Esophagus muscularis mucosa (tissue), 4 donors: Measurements from ENCODE around the gene LMX1A. TPM values are rescaled to one million over a fixed set of nuclear protein-coding genes. Genes with fewer than 3 reads are reported as not detected.

ENCODE experiments used
- DNase-seq: peaks from one replicate; pipeline ENCODE4 v3.0.0-alpha.2; 2017; ENCODE audit errors: extremely low spot score
- H3K27ac ChIP-seq, 4 donors: fragments of 200-600 bp; sonication (generic); replicated peaks in 1 of 4; 1 replicate in 3 of 4; 2 replicates in 1 of 4; pipeline ENCODE4 v1.5.1; 2016 to 2019; ENCODE audit warnings: mild to moderate bottlenecking in 1 of 4
- H3K27me3 ChIP-seq, 4 donors: fragments of 200-600 bp; sonication (generic); one replicate each; pipeline versions ENCODE4 v1.5.1 to v1.6.0; 2016 to 2019
- H3K36me3 ChIP-seq, 4 donors: fragments of 200-600 bp; sonication (generic); one replicate each; pipeline ENCODE4 v1.5.1; 2016 to 2019
- H3K4me1 ChIP-seq, 4 donors: fragments of 200-600 bp; sonication (generic); one replicate each; pipeline ENCODE4 v1.5.1; 2016 to 2019
- H3K4me3 ChIP-seq, 4 donors: fragments of 200-600 bp; sonication (generic); 1 replicate in 2 of 4; 2 replicates in 2 of 4; pipeline ENCODE4 v1.5.1; 2016 to 2019; ENCODE audit warnings: mild to moderate bottlenecking in 4 of 4, moderate library complexity in 1 of 4
- H3K9me3 ChIP-seq, 4 donors: fragments of 200-600 bp; sonication (generic); 1 replicate in 3 of 4; 2 replicates in 1 of 4; pipeline ENCODE4 v1.5.1; 2016 to 2019
- EP300 ChIP-seq: sonication (generic); formaldehyde crosslinking; IDR thresholded peaks from one replicate; pipeline ENCODE4 v1.6.1; 2017; ENCODE audit warnings: antibody characterized with exemption
- POLR2A ChIP-seq: fragments of 450-650 bp; IDR thresholded peaks from one replicate; pipeline ENCODE4 v1.6.1; 2017; ENCODE audit warnings: antibody characterized with exemption, moderate library complexity, mild to moderate bottlenecking, low read depth
- POLR2AphosphoS5 ChIP-seq, 2 donors: sonication (generic); formaldehyde crosslinking; IDR thresholded peaks; one replicate each; pipeline ENCODE4 v1.6.1; 2017; ENCODE audit warnings: antibody characterized with exemption in 2 of 2
- WGBS: methylation state at CpG from one replicate; pipeline ENCODE4 v1.1.5; 2018; 5-methylcytosine and 5-hydroxymethylcytosine counted together
- intact Hi-C: fragments of 100-400 bp; cut with DNase I; formaldehyde crosslinking; loops from one replicate; pipeline ENCODE4 v1.15.1; 2023
- total RNA-seq, 4 donors: library from RNA; depleted of rRNA; stranded (reverse); fragments of >200 nt; gene quantifications; one replicate each; pipeline versions ENCODE4 v1.1.0 to v1.2.1, GENCODE V29; 2016
- TF ChIP-seq, protein P1 (sequence below), 3 experiments: fragments of 200-600 bp in 2 of 3; fragments of 450-650 bp in 1 of 3; sonication (generic) in 2 of 3; IDR thresholded peaks; one replicate each; pipeline ENCODE4 v1.5.1; 2017 to 2019; ENCODE audit warnings: antibody characterized with exemption in 3 of 3, mild to moderate bottlenecking in 2 of 3, moderate library complexity in 1 of 3

Gene LMX1A
- total RNA-seq, 4 donors from 2014 or later = 0.32 to 0.98 (median 0.33) TPM; not detected in 1

DNA sequence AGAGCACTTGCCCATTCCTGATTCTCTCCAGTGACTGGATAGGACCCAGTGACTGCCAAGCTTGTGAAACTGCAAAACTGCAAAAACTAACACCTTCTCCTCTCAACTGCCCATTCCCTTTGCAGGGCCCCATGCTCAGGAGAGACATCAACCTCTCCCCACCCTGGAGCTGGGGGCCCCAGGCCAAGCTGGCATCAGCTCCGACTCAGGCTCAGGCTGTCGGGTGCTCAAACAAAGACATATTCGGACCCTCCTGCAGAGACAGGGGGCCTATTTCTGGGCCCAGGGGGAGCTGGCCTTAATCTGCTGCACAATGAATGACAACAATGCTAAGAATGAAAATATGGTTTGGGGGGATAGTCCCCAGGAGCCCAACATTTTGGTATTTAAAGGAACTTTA is 11.8 kb downstream of the LMX1A start:
- 64% methylated on average over 3 of the region's 3 CpGs for WGBS
- no peak overlapping the region for H3K27ac ChIP-seq
- no peaks in the 10 kb centered on the region for H3K36me3 ChIP-seq
- H3K27me3 ChIP-seq = peaks cover 0 to 84% (median 15%) of the 10 kb centered on the region in 4 donors
- TF ChIP-seq POLR2A (no peak), POLR2AphosphoS5 (IDR thresholded peaks at IDR 0.05) (no peak), EP300 (no peak)
- TF ChIP-seq, protein P1, sequence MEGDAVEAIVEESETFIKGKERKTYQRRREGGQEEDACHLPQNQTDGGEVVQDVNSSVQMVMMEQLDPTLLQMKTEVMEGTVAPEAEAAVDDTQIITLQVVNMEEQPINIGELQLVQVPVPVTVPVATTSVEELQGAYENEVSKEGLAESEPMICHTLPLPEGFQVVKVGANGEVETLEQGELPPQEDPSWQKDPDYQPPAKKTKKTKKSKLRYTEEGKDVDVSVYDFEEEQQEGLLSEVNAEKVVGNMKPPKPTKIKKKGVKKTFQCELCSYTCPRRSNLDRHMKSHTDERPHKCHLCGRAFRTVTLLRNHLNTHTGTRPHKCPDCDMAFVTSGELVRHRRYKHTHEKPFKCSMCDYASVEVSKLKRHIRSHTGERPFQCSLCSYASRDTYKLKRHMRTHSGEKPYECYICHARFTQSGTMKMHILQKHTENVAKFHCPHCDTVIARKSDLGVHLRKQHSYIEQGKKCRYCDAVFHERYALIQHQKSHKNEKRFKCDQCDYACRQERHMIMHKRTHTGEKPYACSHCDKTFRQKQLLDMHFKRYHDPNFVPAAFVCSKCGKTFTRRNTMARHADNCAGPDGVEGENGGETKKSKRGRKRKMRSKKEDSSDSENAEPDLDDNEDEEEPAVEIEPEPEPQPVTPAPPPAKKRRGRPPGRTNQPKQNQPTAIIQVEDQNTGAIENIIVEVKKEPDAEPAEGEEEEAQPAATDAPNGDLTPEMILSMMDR (IDR thresholded peaks at IDR 0.05) = no peak
- intact Hi-C loops = no loop called here
- DNase-seq = no peak
- no peaks in the 10 kb centered on the region for H3K4me1 ChIP-seq
- H3K9me3 ChIP-seq = no peaks in the 10 kb centered on the region
- no peak overlapping the region for H3K4me3 ChIP-seq

DNA sequence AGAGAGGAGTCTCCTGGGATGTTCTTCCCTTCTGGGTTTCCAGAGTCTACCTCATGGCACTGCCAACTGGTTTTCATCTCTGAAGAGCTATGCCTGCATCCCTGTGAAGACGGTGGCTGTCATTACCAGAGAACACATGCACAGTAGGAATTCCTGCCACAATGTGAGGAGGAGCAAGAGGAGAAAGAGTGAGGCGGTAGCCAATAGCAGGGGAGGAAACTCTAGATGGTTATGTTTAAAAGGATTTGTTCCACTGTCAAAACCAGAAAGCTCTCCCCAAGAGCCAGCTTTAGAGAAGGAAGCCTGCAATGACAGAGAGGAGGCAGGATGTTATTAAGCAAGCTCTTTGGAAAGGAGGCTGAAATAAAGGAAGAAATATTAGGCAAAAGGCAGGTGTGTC is 12.3 kb downstream of the LMX1A start:
- 29% methylated on average over 2 of the region's 2 CpGs for WGBS
- no peaks in the 10 kb centered on the region for H3K36me3 ChIP-seq
- no peak overlapping the region for H3K4me3 ChIP-seq
- H3K27me3 ChIP-seq = peaks cover 0 to 78% (median 12%) of the 10 kb centered on the region in 4 donors
- no peaks in the 10 kb centered on the region for H3K4me1 ChIP-seq
- TF ChIP-seq, protein P1 (IDR thresholded peaks at IDR 0.05) = no peak
- no peak for TF ChIP-seq POLR2A
- TF ChIP-seq EP300 = no peak
- TF ChIP-seq POLR2AphosphoS5 (IDR thresholded peaks at IDR 0.05) = no peak
- intact Hi-C loops = no loop called here
- peak; percentile 81 for DNase-seq
- no peak overlapping the region for H3K27ac ChIP-seq
- no peaks in the 10 kb centered on the region for H3K9me3 ChIP-seq

DNA sequence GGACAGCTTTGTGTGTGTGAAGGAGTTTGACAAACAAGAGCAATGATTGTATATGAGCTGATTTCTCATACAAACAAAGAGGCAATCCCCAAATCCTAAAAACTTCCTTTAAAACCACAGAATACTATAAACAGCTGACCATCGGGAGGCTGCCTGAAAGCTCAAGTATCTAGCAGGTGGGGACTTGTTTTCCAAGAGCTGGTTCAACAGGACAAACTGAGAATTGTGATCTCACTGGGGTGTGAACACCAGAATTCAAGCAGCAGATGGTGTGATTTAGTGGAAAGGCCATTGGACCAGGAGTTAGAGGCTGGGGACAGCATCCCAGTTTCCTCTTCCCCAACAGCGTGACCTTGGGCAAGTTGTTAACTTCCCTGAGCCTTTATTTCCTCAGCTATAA is 13.9 kb downstream of the LMX1A start:
- Histone ChIP-seq H3K36me3 (no peaks in the 10 kb centered on the region), H3K4me3 (no peak overlapping the region), H3K4me1 (no peaks in the 10 kb centered on the region), H3K9me3 (no peaks in the 10 kb centered on the region), H3K27ac (no peak overlapping the region), H3K27me3 (peaks cover 0 to 62% (median 3%) of the 10 kb centered on the region in 4 donors)
- WGBS = 67% methylated on average over 2 of the region's 2 CpGs
- intact Hi-C loops = no loop called here
- TF ChIP-seq EP300 (no peak), POLR2AphosphoS5 (IDR thresholded peaks at IDR 0.05) (no peak), POLR2A (no peak)
- TF ChIP-seq, protein P1 (IDR thresholded peaks at IDR 0.05) = no peak
- peak; percentile 64 for DNase-seq

DNA sequence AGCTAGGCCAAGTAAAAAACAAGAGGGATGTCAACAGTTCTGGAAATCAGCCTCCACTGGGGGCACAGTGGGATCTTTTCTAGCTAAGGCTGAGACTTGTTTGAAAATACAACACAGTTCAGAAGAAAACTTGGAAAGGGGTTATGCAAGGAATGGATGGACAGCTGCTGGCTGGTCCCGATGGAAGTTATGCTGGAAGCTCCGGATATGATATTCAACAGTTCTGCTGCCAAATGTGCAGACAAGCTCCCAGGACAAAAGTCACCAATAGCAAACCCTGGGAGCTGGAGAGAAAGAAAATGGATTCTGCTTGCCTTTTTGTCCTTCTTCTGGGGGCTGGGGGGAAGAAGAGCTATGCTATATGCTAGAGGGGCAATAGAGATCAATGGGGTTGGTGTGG is 14.3 kb downstream of the LMX1A start:
- no peak for TF ChIP-seq POLR2A
- Histone ChIP-seq H3K4me3 (no peak overlapping the region), H3K27ac (no peak overlapping the region), H3K9me3 (no peaks in the 10 kb centered on the region), H3K36me3 (no peaks in the 10 kb centered on the region), H3K4me1 (no peaks in the 10 kb centered on the region), H3K27me3 (peaks cover 0 to 58% (median 3%) of the 10 kb centered on the region in 4 donors)
- peak; percentile 83 for DNase-seq
- intact Hi-C loops = no loop called here
- 85% methylated on average over 2 of the region's 2 CpGs for WGBS

DNA sequence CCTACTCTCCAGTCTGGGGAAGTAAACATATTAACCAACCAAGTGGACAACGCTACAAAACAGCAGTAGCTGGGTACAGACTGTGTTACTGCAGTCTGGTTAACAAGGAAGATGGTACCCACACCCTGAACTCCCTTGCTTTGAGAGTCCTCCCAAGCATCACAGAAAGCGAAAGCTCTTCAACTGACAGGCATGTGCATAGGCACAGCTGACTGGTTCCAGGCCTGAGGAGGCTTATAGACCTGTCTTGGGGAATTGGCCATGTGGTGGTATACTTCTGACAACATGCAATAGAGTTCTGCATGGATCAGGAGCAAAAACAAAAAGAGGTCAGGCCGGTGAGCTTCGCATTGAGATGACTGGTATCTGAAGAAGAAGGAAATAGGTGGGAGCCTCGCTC is 17.4 kb downstream of the LMX1A start:
- intact Hi-C loops = no loop called here
- no peaks in the 10 kb centered on the region for H3K4me1 ChIP-seq
- DNase-seq = peak; percentile 70

More for the DNA sequence above, 17.4 kb downstream of the LMX1A start:
- H3K9me3 ChIP-seq = no peaks in the 10 kb centered on the region
- H3K27ac ChIP-seq = no peak overlapping the region
- no peaks in the 10 kb centered on the region for H3K36me3 ChIP-seq
- no peak overlapping the region for H3K4me3 ChIP-seq
- H3K27me3 ChIP-seq = peaks cover 0 to 29% (median 0%) of the 10 kb centered on the region in 4 donors
- 88% methylated on average over 5 of the region's 5 CpGs for WGBS
- TF ChIP-seq EP300 = no peak
- TF ChIP-seq, protein P1 (IDR thresholded peaks at IDR 0.05) = no peak
